GM19438 (cell line): Measurements from ENCODE around the gene HSP90AA1.

Experiments used
- ATAC-seq: cut with Tn5 transposase; IDR thresholded peaks from one replicate; pipeline ENCODE4 v1.9.1; 2021; ENCODE audit warnings: low read depth; ENCODE audit not compliant: unreplicated experiment

The HSP90AA1 gene

DNA sequence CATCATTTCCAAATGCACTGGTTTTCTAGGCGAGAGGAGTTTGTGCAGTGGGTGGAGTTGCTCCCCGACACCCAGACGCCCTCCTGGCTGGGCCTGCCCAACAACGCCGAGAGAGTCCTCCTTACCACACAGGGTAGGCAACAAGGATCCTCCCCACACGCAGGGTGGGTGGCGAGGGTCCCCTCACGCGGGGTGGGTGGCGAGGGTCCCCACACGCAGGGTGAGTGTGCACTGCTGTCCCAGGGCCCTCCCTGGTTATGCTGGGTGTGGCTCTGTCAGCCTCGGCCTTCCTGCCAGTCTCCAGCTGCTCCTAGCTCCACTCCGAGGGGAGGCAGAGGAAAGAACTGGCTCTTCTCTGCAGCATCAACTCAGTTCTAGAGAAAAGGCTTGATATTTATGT, 42.3 kb downstream of the HSP90AA1 start:
- no peak for ATAC-seq

DNA sequence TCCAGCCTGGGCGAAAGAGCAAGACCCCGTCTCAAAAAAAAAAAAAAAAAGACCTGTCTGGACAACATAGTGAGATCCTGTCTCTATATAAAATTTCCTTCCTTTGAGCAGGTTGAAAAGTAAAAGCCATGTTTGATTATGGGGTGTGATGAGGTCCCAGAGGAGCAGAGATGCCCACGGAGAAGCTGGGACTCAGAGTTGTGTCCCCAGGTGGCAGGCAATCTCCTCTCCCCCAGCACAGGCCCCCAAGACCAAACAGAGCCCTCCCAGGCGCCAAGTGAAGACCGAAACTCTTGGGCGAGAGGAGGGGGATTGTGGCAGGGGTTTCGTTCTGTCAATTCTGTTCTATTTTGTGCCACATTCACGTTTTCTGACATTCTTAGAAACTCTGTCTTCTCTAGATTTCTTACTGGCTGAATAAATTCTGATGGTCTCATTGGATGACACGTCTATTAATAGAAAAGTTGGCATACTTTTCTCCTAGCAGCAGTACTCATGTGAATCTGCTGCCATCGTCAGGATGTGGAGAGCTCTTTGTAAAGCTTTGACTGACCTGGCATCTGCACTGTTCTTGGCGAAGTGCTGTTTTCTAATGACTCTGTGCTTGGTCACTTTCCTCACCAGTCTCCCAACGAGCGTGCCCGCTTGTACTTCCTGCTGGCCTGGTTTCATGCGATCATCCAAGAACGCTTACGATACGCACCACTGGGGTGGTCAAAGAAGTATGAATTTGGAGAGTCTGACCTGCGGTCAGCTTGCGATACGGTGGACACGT, 43.4 kb downstream of the HSP90AA1 start:
- ATAC-seq, result no peak

DNA sequence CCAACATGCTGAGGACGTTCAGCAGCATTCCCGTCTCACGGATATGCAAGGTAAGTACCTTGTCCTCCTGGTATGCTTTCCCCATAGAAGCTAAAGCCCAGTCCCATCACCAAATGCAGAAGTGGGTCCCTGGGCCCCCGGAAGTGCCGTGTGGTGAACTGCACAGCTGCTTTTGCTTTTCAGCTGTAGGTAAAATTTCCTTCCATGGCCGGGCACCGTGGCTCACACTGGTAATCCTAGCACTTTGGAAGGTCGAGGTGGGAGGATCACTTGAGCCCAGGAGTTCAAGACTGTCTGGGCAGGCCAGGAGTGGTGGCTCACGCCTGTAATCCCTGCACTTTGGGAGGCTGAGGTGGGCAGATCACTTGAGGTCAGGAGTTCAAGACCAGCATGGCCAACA, 44.1 kb downstream of the HSP90AA1 start:
- ATAC-seq, result no peak

DNA sequence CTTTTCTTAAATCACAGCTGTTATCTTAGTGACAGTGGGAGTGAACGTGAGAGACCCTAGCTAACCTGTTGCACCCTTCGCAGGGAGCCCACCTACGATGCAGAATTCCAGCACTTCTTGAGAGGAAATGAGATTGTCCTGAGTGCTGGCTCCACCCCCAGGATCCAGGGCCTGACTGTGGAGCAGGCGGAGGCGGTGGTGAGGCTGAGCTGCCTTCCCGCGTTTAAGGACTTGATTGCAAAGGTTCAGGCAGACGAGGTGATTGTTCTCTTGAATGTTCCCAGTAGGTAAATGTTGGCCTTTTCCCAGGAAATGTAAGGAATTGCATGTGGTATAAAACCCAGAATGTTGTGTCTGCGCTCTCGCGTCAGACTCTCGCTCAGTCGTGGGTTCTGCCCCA, 46.7 kb downstream of the HSP90AA1 start:
- no peak for ATAC-seq

DNA sequence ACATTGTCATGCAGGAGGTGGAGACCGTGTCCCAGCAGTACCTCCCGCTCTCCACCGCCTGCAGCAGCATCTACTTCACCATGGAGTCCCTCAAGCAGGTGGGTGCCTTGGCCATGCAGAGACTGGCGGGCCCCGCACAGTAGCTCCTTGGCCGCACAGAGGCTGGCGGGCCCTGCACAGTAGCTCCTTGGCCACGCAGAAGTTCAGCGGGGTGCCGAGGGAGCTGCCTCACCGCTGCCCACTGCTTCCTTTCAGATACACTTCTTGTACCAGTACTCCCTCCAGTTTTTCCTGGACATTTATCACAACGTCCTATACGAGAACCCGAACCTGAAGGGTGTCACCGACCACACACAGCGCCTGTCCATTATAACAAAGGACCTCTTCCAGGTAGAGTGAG, 47.7 kb downstream of the HSP90AA1 start:
- no peak for ATAC-seq

DNA sequence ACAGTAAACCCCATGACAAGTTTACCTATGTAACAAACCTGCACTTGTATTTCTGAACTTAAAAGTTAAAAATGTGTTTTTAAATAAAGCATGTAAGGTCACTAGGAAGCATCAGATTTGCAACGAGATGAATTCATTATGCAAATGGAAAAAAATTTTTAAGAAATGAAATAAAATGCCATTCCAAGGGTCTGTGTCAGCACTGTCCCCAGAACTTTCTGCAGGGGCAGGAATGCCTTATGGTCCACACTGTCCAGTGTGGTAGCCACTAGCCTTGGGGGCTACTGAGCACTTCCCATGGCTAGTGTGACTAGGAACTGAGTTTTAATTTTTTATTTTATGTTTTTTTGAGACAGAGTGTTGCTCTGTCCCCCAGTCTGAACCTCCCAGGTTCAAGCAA, 49.2 kb downstream of the HSP90AA1 start:
- ATAC-seq, result no peak

DNA sequence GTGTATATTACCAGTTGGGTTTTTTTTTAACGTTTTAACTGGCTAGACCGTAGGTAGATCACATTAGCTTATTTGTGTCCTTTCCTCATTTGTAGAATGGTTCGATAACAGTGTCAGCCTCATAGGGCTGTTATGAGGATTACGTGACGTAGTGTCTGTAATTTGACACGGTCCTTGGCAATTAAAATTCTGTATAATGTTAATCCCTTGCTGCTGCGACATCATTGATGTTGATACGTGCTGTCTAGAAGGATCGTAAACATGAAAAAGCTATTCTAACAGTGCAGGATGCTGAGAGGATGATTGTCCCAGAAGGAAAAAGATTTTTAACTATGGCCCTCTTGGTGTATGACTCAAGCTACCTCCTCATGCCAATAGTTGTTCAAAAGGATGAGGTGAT, 50.9 kb downstream of the HSP90AA1 start:
- no peak for ATAC-seq

DNA sequence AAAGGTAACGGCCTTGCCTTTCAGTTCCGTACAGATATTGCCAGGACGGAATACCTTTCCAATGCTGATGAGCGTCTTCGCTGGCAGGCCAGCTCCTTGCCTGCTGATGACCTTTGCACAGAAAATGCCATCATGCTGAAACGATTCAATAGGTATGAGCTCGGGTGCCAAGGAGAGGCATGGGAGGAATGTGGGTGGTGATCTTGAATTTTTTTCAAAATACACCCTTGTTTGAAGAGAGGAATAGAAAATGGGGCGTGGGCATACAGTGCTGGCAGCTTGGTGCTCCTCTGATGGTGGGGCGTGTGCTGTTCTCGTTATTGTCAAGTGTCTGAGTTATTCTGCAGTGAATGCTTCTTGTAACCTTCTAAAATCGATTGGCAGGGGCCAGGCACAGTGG, 52.5 kb downstream of the HSP90AA1 start:
- ATAC-seq, result no peak

DNA sequence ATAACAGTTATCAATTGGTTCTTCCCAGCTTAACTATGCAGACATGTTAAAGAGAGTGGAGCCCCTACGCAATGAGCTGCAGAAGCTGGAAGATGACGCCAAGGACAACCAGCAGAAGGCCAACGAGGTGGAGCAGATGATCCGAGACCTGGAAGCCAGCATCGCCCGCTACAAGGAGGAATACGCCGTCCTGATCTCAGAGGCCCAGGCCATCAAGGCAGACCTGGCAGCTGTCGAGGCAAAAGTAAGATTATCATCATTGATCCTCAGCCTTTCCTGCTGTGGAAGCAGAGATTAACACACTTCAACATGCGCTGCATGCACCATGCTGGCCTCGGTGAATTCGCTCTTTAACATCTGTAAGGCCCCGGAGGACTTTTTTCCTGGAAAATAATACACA, 53.6 kb downstream of the HSP90AA1 start:
- ATAC-seq, result no peak
